ENCODE measurements around the gene CANT1. TPM values are rescaled to one million over a fixed set of nuclear protein-coding genes. Genes with fewer than 3 reads are reported as not detected.

Gene CANT1
- total RNA-seq, 1 donor, result 49.2 TPM

GRCh38 chr17:79005063-79005861 is 4.3 kb downstream of the CANT1 start:
- Histone ChIP-seq H3K9me3 (ENCODE audit: low read depth, low read length) (no peaks in the 10 kb centered on the region), H3K79me2 (ENCODE audit: insufficient read depth, low read length) (peaks cover 87% of the 10 kb centered on the region), H4K20me1 (ENCODE audit: insufficient read depth, low read length) (peaks cover 64% of the 10 kb centered on the region), H3K4me3 (ENCODE audit: insufficient read depth, low read length) (no peak overlapping the region), H3K27me3 (ENCODE audit: insufficient read depth, low read length) (no peaks in the 10 kb centered on the region), H3K27ac (ENCODE audit: low read depth, low read length) (no peak overlapping the region), H2AFZ (ENCODE audit: low read length) (no peak overlapping the region), H3K36me3 (ENCODE audit: insufficient read depth, low read length) (peaks cover 2% of the 10 kb centered on the region), H3K4me2 (ENCODE audit: insufficient read depth, low read length) (no peak overlapping the region), H3K4me1 (ENCODE audit: insufficient read depth, low read length) (peaks cover 19% of the 10 kb centered on the region)
- peak; percentile 76 for DNase-seq (ENCODE audit: insufficient read length, low spot score, missing footprints)
- TF ChIP-seq, protein P1, sequence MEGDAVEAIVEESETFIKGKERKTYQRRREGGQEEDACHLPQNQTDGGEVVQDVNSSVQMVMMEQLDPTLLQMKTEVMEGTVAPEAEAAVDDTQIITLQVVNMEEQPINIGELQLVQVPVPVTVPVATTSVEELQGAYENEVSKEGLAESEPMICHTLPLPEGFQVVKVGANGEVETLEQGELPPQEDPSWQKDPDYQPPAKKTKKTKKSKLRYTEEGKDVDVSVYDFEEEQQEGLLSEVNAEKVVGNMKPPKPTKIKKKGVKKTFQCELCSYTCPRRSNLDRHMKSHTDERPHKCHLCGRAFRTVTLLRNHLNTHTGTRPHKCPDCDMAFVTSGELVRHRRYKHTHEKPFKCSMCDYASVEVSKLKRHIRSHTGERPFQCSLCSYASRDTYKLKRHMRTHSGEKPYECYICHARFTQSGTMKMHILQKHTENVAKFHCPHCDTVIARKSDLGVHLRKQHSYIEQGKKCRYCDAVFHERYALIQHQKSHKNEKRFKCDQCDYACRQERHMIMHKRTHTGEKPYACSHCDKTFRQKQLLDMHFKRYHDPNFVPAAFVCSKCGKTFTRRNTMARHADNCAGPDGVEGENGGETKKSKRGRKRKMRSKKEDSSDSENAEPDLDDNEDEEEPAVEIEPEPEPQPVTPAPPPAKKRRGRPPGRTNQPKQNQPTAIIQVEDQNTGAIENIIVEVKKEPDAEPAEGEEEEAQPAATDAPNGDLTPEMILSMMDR (IDR thresholded peaks at IDR 0.05; ENCODE audit: extremely low read depth, low read depth, low read length), result no peak

GRCh38 chr17:79003661-79004411 is 5.7 kb downstream of the CANT1 start:
- Histone ChIP-seq H4K20me1 (ENCODE audit: insufficient read depth, low read length) (peaks cover 68% of the 10 kb centered on the region), H3K9me3 (ENCODE audit: low read depth, low read length) (no peaks in the 10 kb centered on the region), H3K36me3 (ENCODE audit: insufficient read depth, low read length) (peaks cover 2% of the 10 kb centered on the region), H3K4me3 (ENCODE audit: insufficient read depth, low read length) (no peak overlapping the region), H3K79me2 (ENCODE audit: insufficient read depth, low read length) (peaks cover 90% of the 10 kb centered on the region), H3K4me1 (ENCODE audit: insufficient read depth, low read length) (peaks cover 12% of the 10 kb centered on the region), H3K4me2 (ENCODE audit: insufficient read depth, low read length) (no peak overlapping the region), H3K27me3 (ENCODE audit: insufficient read depth, low read length) (no peaks in the 10 kb centered on the region), H3K27ac (ENCODE audit: low read depth, low read length) (no peak overlapping the region), H2AFZ (ENCODE audit: low read length) (no peak overlapping the region)
- peak; percentile 58 for DNase-seq (ENCODE audit: insufficient read length, low spot score, missing footprints)
- TF ChIP-seq, protein P1 (IDR thresholded peaks at IDR 0.05; ENCODE audit: extremely low read depth, low read depth, low read length), result no peak

GRCh38 chr17:79002796-79003593 is 6.6 kb downstream of the CANT1 start:
- Histone ChIP-seq H3K36me3 (ENCODE audit: insufficient read depth, low read length) (peaks cover 2% of the 10 kb centered on the region), H3K4me3 (ENCODE audit: insufficient read depth, low read length) (no peak overlapping the region), H3K27me3 (ENCODE audit: insufficient read depth, low read length) (no peaks in the 10 kb centered on the region), H3K4me2 (ENCODE audit: insufficient read depth, low read length) (no peak overlapping the region), H4K20me1 (ENCODE audit: insufficient read depth, low read length) (peaks cover 68% of the 10 kb centered on the region), H3K9me3 (ENCODE audit: low read depth, low read length) (no peaks in the 10 kb centered on the region), H3K79me2 (ENCODE audit: insufficient read depth, low read length) (peaks cover 90% of the 10 kb centered on the region), H2AFZ (ENCODE audit: low read length) (no peak overlapping the region), H3K27ac (ENCODE audit: low read depth, low read length) (no peak overlapping the region), H3K4me1 (ENCODE audit: insufficient read depth, low read length) (peaks cover 11% of the 10 kb centered on the region)
- DNase-seq (ENCODE audit: insufficient read length, low spot score, missing footprints), result peak; percentile 41
- TF ChIP-seq, protein P1 (IDR thresholded peaks at IDR 0.05; ENCODE audit: extremely low read depth, low read depth, low read length), result no peak
